ENCODE measurements around the gene XYLT2.
"Not testable (repeated sequence)": the region's sequence is repeated elsewhere in the genome, so short reads cannot be mapped to it uniquely, and the experiment has no call there.

XYLT2 gene

DNA sequence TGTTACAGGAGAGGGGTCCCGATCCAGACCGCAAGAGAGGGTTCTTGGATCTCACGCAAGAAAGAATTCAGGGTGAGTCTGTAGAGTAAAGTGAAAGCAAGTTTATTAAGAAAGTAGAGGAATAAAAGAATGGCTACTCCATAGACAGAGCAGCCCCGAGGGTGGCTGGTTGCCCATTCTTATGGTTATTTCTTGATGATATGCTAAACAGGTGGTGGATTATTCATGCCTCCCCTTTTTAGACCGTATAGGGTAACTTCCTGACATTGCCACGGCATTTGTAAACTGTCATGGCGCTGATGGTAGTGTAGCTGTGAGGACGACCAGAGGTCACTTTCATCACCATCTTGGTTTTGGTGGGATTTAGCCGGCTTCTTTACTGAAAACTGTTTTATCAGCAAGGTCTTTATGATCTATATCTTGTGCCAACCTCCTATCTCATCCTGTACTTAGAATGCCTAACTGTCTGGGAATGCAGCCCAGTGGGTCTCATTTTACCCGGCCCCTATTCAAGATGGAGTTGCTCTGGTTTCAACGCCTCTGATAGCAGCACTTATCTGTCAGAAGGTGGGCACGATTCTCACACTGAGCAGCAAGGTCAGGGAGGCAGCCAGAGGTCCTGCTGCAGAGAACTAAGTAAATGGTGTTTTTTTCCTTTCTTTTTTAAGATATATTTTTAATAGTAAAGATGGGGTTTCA is 26.5 kb upstream of the XYLT2 start:
- DNase-seq (ENCODE audit: low spot score) = no peak

DNA sequence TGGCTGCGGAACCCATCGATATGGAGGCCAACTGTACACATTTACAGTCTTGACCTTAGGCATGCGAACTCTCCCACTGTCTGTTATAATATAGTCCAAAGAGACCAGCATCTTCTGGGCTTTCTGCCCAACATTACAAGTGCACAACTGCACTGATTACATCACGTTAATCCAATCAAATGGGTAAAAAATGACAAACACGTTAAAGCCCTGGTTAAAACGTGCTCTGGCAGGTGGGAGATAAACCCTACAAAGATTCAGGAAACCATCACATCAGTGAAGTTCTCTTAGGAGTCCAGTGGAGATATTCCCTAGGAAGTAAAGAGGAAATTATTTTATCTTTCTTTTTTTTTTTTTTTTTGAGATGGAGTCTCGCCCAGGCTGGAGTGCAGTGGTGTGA is 23.7 kb upstream of the XYLT2 start:
- FAIRE-seq (no peak), DNase-seq (ENCODE audit: low spot score) (no peak)

More for the DNA sequence above, 26.5 kb upstream of the XYLT2 start:
- no peak for FAIRE-seq

DNA sequence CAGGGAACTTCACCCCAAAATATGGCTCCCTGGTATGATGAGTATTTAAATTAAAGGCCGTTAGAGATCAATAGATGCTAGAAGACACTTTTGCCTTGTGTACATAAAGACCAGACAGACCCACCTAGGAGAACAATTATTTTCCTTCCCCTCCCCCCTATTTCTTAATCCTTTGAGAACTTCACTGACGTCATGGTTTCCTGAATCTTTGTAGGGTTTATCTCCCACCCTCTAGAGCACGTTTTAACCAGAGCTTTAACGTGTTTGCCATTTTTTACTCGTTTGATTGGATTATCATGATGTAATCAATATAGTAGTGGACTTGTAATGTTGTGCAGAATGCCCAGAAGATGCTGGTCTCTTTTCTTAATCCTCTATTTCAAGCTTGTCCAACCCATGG is 22.9 kb upstream of the XYLT2 start:
- FAIRE-seq (no peak), DNase-seq (ENCODE audit: low spot score) (no peak)

DNA sequence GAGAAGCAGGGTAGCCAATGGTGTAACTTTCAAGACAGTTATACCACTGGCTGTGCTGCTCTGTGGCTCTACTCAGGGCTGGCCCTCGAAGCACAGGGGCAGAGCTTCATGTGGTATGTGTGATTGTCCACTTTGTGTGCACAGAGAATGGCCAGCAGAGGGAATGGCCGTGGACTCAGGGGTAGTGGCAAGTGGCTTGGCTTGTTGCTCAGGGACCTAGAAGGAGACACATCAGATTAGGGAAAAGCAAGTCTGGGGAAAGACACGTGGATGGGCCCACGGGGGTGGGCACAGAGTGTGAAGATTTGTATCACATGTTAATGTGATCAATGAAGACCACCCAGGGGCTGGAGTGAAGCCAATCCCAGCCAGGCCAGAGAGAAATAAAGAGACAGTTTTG is 20.0 kb upstream of the XYLT2 start:
- FAIRE-seq = no peak
- DNase-seq (ENCODE audit: low spot score) = no peak

DNA sequence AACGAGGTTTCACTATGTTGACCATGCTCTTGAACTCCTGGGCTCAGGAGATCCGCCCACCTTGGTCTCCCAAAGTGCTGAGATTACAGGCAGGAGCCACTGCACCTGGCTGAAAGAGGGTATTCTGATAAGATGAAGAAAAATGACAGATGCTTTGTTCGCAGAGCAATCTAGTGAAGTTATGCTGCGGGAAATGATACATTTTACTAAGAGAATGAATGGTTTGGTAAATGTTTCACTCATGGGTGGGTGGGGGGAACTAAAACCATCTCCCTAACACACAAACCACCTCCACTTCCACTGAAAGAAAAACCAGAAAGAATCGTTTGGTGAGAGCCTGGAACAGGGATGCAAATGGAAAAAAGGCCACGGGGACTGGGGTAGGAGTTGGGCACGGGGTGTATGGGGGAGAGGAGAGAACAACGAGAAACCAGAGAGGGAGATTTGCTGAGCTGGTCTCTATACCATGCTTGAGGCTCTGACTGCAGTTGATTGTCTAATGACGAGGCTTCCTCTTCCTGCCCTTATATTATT is 19.0 kb upstream of the XYLT2 start:
- no peak for FAIRE-seq

DNA sequence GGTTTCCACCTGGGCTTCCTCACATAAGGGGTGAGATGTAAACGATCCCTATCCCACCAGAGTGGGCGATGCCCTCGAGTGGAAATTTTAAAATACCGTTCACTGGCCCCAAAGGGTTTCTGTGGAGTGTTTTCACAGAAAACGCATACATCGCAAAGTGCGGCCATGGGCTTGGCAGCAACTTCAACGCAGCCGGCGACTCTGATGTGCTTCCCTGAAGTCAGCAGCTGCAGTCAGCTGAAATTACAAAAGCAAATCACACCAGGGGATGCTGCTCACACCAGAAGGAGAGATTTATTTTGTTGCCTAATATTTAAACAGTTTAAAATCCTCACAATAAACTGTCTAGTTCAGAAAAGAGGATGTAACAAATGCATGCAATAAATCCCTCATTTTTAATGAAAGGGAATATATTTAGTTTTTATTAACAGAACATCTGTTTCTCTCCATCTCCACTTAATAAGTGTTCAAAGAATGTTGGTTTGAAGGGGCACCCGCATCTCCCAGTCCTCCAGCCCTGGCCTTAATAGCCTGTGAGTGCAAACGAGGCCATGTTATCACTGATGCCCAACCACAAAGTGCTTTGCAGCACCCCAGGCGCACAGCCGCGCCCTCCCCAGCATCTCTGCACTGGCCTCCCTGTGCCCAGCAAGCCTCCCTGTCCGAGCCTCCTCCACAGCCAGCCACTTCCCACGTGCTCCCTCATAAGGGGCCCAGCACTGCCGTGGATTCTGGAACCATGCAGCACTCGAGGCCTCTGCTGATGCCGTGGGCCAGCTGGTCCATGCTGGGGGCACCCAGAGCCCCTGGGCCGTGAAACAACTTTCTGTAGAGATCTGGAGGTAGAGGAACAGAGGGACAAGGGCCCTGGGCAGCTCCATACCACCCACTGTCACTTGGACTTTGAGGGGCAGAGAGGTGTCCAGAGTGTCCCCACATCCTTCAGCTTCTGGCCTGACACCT is 17.3 kb upstream of the XYLT2 start:
- FAIRE-seq (no peak), DNase-seq (ENCODE audit: low spot score) (no peak)

More for the DNA sequence above, 19.0 kb upstream of the XYLT2 start:
- DNase-seq (ENCODE audit: low spot score) = no peak

DNA sequence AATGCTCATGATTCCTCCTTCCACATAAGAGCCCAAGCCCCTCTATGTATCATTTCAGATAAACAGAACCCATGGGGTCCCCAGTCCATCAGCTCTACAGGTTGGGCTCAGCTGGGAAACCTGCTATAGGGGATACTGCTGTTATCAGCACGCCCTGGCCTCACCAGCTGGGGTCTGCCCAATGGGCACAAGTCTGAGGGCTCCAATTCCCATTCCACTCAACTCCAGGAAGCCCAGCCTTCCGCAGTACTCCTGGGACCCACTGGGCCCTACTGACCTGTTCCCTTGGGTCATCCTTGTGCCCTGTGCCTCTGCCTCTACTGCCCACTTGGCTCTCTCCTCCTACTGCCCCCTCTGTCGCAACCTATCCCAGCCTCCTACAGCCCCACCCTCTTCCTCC is 16.2 kb upstream of the XYLT2 start:
- DNase-seq (ENCODE audit: low spot score) (no peak), FAIRE-seq (no peak)

DNA sequence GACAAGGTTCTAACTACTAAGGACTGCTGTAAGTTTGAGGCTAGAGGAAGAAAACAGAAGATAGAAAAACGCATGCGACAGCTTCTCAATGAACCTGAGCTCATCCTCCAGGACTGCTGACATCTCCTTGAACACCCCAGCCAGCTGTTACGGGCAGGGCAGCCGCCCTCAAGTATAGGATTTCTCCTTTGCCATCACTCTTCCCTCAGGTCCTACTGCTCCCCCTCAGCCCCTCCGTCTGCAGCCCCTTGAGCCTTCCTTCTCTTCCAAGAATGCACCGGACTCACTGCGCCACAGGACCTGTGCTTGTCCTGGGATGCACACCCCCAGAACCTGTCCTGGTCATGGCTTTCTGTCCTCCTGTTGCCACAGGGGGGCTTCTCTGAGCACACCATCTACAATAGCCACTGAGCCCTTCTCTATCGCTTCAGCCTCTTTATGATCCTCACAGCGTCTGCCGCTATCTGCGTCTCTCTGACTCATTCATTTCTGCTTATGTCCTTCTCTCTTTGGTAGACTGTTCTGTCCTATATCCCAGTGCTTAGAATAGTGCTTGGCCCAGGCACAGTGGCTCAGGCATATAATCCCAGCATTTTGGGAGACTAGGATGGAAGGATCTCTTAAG is 15.7 kb upstream of the XYLT2 start:
- FAIRE-seq (no peak), DNase-seq (ENCODE audit: low spot score) (no peak)

DNA sequence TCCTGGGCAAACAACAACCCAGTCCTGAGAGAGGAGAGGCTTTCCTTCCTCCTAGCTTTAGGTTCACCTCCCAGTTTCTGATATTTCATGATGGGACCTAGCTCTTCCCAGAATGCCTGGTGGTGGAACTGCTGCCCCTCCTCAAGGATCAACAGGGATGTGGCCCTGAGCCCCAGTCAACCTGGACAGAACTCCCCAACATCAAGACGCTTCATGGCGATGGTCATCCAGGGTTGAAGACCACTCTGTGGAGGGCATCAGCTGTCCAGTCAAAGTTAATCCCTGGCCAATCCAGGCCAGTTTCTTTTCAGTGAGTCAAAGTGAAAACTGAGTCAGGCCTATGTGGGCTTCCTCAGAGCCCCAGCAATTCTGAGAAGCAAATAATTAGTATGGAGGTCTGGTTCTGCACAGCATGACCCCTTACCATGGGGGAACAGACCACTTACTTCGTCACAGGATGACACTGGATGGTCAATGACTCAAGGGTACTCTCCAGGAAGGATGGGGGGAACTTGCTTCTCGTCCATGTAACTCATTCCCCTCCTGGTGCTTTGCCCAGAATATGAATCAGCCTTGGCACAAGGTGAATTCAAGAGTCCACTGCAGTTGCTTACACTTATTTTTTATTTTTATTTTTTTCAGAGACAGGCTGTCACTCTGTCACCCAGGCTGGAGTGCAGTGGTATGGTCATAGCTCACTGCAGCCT is 14.7 kb upstream of the XYLT2 start:
- FAIRE-seq (no peak), DNase-seq (ENCODE audit: low spot score) (no peak)

DNA sequence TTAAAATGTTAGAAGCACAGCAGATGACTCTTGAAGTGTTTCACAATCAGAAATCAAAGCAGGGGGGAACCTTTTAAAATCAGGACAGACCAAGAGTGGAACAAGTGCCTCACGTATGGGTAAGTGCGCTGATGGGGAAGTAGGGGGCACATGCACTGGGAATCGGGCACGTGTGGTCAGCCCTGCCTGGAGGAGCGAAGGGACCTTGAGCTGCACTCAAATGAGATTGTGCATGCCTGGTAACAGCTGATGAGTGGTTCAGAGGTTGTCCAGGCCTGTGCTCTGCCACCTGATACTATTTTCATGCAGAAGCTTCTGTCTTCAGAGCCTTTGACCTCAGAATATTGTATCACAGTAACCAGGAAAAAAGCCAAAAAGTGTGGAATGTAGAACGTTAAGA is 13.7 kb upstream of the XYLT2 start:
- DNase-seq (ENCODE audit: low spot score) = no peak
- no peak for FAIRE-seq

DNA sequence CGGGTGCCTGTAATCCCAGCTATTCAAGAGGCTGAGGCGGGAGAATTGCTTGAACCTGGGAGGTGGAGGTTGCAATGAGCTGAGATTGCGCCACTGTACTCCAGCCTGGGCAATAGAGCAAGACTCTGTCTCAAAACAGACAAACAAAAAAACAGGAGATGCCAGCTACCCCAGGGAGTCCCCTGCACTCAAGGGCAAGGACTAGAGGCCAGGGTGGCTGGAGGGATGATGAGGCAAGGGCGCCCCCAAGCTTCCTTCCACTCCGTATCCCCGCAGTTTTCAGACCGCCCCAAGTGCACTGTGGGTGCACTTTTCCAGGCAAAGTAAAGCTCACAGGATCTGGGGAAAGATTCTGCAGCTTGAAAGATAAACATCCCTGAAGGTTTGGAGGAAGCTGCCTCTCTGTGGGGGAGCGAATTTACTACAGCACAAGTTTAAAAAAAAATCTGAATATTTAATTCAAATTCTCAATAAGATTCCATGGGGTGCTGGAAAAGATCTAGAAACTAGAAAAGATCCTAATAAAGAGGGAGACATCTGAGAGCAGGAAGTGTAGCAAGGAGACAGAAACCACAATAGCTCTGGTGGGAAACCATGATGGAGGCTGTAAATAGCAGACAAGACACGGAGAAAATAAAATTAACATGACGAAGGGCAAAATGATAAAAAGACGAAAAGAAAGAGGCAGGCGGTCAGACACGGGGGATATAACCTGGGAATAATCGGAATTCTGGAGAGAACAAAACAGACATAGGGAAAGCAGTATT is 12.5 kb upstream of the XYLT2 start:
- DNase-seq (ENCODE audit: low spot score) = not testable (repeated sequence)
- peak; percentile 30 for FAIRE-seq

DNA sequence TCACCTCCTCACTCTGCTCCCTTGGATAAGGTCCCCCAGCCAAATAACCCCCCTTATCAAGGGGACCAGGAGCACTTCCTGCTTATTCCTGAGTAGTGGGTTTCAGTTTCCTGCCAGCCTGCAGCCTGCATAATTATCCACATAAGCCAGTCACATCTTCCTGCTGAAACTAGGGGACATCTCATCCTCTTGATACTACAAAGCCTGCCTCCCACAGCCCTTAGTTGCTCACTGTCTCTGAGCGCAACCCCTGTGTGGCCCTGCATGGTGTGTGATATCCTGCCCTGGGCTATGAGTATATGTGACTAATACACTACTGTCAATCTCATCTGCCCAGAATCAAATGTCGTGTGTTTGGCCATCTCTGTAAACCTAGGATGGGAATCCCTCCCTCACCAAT is 8.0 kb upstream of the XYLT2 start:
- DNase-seq (ENCODE audit: low spot score) (no peak), FAIRE-seq (no peak)

DNA sequence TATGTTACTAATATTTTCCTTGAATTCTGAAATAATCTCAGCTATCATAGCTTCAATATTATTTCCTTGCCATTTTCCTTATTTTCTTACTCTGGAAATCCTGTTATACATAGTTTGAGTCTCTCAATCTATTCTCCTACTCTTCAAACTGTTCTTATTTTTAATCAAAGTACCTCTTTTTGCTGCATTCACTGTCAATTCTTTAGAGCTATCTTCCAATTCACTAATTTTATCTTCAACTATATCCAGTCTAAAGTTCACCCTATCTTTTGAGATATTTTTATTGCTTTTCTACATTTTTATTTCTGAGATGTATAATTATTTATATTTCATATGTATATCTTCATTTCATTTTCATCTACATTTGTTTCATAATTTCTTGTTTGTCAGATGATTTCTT is 7.3 kb upstream of the XYLT2 start:
- DNase-seq (ENCODE audit: low spot score) = no peak
- FAIRE-seq = no peak

DNA sequence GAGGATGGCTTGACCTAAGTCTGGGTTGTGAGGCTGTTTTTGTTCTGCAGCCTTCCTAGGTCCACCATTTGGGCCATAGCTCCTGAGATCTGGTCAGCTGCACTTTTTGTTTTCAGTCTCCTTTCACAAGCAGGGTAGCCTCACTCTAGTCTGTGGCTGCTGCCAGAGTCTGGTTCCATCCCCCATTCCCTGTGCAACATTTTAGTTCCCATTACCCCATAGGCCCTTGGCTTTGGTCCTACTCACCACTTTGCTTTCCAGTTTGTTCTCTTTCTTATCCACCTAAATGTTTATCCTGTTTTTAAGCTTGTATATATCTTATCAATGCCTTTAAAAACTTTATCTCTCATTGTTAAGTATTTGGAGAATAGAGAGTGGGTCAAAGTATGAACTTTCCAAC is 6.5 kb upstream of the XYLT2 start:
- no peak for DNase-seq (ENCODE audit: low spot score)
- FAIRE-seq = no peak

DNA sequence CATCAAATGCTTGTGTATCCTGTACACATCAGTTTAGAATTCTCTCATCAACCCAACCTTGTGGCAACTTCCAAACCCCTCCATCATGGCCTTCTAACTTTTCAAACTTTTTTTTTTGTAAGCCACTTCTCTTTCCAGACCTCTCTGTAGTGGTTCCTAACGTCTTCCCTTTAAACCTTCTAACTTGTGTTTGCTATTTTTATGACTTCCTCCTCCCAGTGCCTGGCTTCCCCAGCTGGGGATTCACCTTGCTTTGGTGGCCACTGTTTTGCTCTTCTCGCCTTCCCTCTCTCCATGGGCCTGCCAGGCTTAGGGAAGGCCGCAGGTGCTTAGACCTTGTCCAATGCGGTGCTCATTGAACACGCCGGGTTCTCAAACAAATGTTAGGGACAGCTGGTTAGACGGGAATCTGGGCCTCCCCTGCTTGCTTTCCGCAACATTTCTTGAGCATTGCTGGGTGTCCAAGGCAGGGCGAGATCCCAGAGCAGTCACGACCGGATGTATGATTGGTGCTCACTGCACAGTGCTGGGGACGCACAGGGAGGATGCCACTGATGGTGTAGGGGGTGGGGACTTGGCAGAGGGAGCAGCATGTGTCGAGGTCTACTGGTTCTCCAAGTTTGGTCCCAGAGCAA is 1.1 kb upstream of the XYLT2 start:
- FAIRE-seq (no peak), DNase-seq (ENCODE audit: low spot score) (no peak)

DNA sequence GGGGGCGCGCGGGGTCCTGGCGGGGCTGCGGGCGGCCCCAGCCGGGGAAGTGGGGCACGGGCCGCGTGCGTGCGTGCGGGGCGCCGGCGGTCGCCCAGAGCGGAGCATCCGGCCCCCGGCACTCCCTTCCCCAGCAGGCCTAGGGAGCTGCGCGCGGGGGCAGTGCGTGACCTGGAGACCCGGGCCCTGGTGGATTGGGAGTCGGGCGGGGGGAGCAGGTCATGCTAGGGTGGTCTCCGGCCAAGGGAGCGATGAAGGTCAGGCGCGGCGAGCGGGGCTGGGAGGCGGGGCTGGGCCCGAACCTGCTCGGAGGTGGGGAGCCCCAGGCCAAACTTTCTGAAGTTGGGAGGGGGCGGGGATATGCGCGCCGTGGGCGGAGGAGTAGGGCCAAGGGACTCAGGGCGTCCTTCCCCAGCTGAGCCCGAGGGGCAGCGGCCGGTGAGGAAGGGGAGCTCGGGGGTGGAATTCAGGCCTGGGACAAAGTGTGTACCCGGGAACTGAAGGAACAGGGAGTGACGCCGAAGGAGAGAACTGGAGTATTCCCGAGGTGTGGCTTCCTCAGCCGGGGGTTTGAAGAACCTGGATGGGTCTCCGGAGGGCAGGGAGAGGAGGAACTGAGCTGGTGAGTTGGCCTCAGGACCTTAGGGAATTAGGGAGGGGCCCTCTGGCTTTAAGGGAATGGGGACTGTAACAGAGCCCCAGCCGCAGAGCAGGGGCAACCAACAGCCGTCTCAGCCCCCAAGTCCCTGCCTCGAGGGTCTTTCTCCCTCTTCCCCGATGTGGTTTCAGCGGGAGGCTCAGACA is 589 bp downstream of the XYLT2 start:
- FAIRE-seq (no peak), DNase-seq (ENCODE audit: low spot score) (peak; percentile 49)

DNA sequence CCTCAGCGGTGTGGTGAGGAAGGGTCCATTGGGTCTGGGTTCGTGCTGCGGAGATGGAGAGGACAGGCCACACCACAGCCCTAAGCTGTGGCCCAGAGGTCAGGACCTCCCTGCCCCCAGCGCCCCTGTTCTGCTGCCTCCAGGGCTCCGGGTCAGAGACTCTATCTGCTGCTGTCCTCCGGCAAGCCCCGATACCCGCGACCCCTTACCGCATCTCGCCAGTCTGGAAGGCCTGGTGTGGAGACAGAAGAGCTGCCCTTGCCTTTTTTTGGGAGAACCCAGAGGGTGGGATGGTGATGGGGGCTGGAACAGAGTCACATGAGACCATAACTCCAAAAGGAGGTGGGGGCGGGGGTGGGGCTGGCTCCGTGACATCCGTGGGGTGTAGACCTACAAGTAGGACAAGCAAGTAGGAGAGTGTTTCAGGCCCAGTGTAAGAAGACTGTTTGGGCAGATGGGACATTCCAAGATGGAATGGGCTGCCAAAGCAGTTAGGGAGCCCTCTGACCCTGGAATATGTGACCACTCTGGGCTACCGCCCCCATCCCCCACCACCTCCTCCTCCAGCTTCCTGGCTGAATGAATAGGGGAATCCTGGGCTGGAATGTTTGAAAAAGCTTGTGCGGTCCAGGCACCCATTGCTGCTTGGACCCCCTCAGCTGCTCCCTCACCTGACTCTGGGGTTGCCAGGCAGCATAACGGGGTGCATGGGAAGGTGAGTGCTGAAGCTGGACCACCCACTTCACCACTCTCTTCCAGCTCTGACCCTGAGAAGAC is 1.4 kb downstream of the XYLT2 start:
- no peak for FAIRE-seq
- no peak for DNase-seq (ENCODE audit: low spot score)

DNA sequence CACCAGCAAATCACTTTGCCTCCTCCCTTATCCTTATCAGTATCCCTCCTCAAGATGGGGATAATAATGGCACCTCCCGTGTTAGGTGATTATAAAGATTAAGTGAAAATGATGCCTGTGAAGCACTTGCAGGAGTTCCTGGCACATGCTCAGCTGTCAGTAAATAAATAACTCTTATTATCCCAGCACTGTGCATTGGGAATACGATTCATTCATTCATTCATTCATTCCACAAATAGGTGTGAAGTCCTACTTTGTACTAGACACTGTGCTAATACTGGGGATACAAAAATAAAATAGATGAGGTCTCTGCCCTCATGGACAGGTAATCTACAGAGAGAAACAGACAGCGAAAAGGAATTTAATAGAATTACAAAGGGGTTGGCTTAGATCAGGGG is 2.0 kb downstream of the XYLT2 start:
- DNase-seq (ENCODE audit: low spot score) = no peak
- FAIRE-seq = no peak
